HEK293 (cell line): ENCODE data around the gene DPYD.

Source experiments
- CTCF ChIA-PET: fragments of 350-600 bp; formaldehyde crosslinking; extraction: SDS; loops from one replicate; lab custom pipeline; 2021; ENCODE audit warnings: antibody characterized with exemption; lab: Yijun Ruan, JAX
- POLR2A ChIA-PET: fragments of 300-600 bp; formaldehyde crosslinking; extraction: SDS; loops from one replicate; lab custom pipeline; 2020; ENCODE audit warnings: antibody characterized with exemption, inconsistent platforms; lab: Yijun Ruan, JAX
- H3K27ac ChIP-seq: fragments of 200-500 bp; sonication (Bioruptor generic); 2 replicates; pipeline ENCODE4 v1.5.1; 2014; ENCODE audit warnings: low read depth, low read length, control low read depth, inconsistent platforms; ENCODE audit errors: extremely low read depth
- H3K36me3 ChIP-seq, 2 experiments: fragments of 200-500 bp in 1 of 2; sonication (Bioruptor generic) in 1 of 2; 1 replicate in 1 of 2; 2 replicates in 1 of 2; pipeline ENCODE4 v1.5.1; 2014 to 2017; ENCODE audit warnings: inconsistent platforms in 2 of 2, low read length in 2 of 2; ENCODE audit not compliant: control insufficient read depth in 2 of 2, insufficient read depth in 1 of 2
- H3K4me1 ChIP-seq: fragments of 200-500 bp; sonication (Bioruptor generic); 2 replicates; pipeline ENCODE4 v1.5.1; 2014; ENCODE audit warnings: mild to moderate bottlenecking, low read length, inconsistent platforms; ENCODE audit not compliant: control insufficient read depth, insufficient read depth
- H3K4me3 ChIP-seq: 2 replicates; pipeline ENCODE4 v1.5.1; 2011; ENCODE audit warnings: low read depth, mild to moderate bottlenecking, control low read depth, low read length, moderate library complexity
- H3K9me3 ChIP-seq: fragments of 200-500 bp; sonication (Bioruptor generic); 2 replicates; pipeline ENCODE4 v1.5.1; 2014; ENCODE audit warnings: low read depth, low read length, inconsistent platforms; ENCODE audit not compliant: control insufficient read depth, insufficient read depth
- GLIS2 ChIP-seq: fragments of 450-650 bp; formaldehyde crosslinking; IDR thresholded peaks from 2 replicates; pipeline ENCODE4 v1.5.1; 2016; ENCODE audit warnings: missing biosample characterization, missing genetic modification characterization
- IKZF3 ChIP-seq: fragments of 450-650 bp; IDR thresholded peaks from 2 replicates; pipeline ENCODE4 v1.5.0; 2018; ENCODE audit warnings: missing biosample characterization, mild to moderate bottlenecking, missing genetic modification characterization, moderate library complexity
- MEIS1 ChIP-seq: sonication (generic); formaldehyde crosslinking; IDR thresholded peaks from 2 replicates; pipeline ENCODE4 v1.8.1; 2022; ENCODE audit warnings: missing genetic modification reagents, mild to moderate bottlenecking, borderline replicate concordance
- ZNF132 ChIP-seq: fragments of 450-650 bp; formaldehyde crosslinking; IDR thresholded peaks from 2 replicates; pipeline ENCODE4 v1.5.1; 2017; ENCODE audit warnings: missing biosample characterization, missing genetic modification characterization, borderline replicate concordance
- ZNF133 ChIP-seq: fragments of 450-650 bp; formaldehyde crosslinking; IDR thresholded peaks from 2 replicates; pipeline ENCODE4 v1.5.1; 2016; ENCODE audit warnings: missing biosample characterization, missing genetic modification characterization
- ZNF214 ChIP-seq: fragments of 450-650 bp; formaldehyde crosslinking; IDR thresholded peaks from 2 replicates; pipeline ENCODE4 v1.5.1; 2017; ENCODE audit warnings: missing biosample characterization, mild to moderate bottlenecking, missing genetic modification characterization, borderline replicate concordance
- ZNF341 ChIP-seq: fragments of 450-650 bp; formaldehyde crosslinking; IDR thresholded peaks from 2 replicates; pipeline ENCODE4; 2016; ENCODE audit warnings: low read depth, missing biosample characterization, missing genetic modification characterization
- ZNF501 ChIP-seq: fragments of 450-650 bp; formaldehyde crosslinking; IDR thresholded peaks from 2 replicates; pipeline ENCODE4 v1.5.1; 2016; ENCODE audit warnings: missing biosample characterization, missing genetic modification characterization
- ZNF561 ChIP-seq: fragments of 450-650 bp; IDR thresholded peaks from 2 replicates; pipeline ENCODE4 v1.5.1; 2018; ENCODE audit warnings: missing biosample characterization, missing genetic modification characterization, borderline replicate concordance
- ZNF571 ChIP-seq: fragments of 450-650 bp; formaldehyde crosslinking; IDR thresholded peaks from 2 replicates; pipeline ENCODE4 v1.5.0; 2017; ENCODE audit warnings: missing biosample characterization, missing genetic modification characterization
- ZNF747 ChIP-seq: fragments of 450-650 bp; formaldehyde crosslinking; IDR thresholded peaks from 2 replicates; pipeline ENCODE4 v1.5.1; 2016; ENCODE audit warnings: missing biosample characterization, missing genetic modification characterization
- ZNF76 ChIP-seq: fragments of 450-650 bp; formaldehyde crosslinking; IDR thresholded peaks from 2 replicates; pipeline ENCODE4; 2016; ENCODE audit warnings: low read depth, missing biosample characterization, missing genetic modification characterization, borderline replicate concordance
- TF ChIP-seq, protein P1 (sequence below): fragments of 450-650 bp; formaldehyde crosslinking; conservative IDR thresholded peaks from 2 replicates; pipeline ENCODE4 v1.5.1; 2016; ENCODE audit warnings: low read depth, missing biosample characterization, missing genetic modification characterization
- TF ChIP-seq, protein P2 (sequence below): fragments of 450-650 bp; formaldehyde crosslinking; IDR thresholded peaks from 2 replicates; pipeline ENCODE4 v1.5.1; 2016; ENCODE audit warnings: missing biosample characterization, missing genetic modification characterization, borderline replicate concordance
- TF ChIP-seq, protein P3 (sequence below): fragments of 450-650 bp; formaldehyde crosslinking; IDR thresholded peaks from 2 replicates; pipeline ENCODE4 v1.5.1; 2016; ENCODE audit warnings: missing biosample characterization, missing genetic modification characterization
- TF ChIP-seq, protein P4 (sequence below): fragments of 450-650 bp; formaldehyde crosslinking; IDR thresholded peaks from 2 replicates; pipeline ENCODE4 v1.5.1; 2016; ENCODE audit warnings: missing biosample characterization, missing genetic modification characterization, borderline replicate concordance
- TF ChIP-seq, protein P5 (sequence below): IDR thresholded peaks from 2 replicates; pipeline ENCODE4 v1.6.1; 2011; ENCODE audit warnings: mild to moderate bottlenecking, low read depth, low read length, borderline replicate concordance
- TF ChIP-seq, protein P6 (sequence below): fragments of 450-650 bp; formaldehyde crosslinking; IDR thresholded peaks from 2 replicates; pipeline ENCODE4 v1.5.1; 2016; ENCODE audit warnings: missing biosample characterization, missing genetic modification characterization

Gene DPYD

DNA sequence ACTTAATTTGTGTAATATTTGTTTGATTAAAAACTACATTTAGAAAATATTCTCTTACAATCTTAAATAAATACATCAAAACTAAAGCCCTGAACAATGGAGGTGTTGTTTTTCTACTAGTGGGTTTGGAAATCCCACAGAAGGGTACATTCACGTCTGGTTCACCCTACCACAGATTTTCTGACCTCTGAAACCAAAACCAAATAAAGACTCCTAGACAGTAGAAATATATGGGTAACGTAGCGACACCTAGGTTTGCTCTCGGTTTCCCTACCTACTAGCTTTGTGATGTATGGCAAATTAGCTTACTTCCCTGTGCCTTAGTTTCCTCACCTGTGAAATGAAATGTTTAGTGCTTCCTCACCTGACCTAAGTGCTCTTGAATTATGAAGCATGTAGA, 312.6 kb downstream of the DPYD start:
- peaks cover under 1% of the 10 kb centered on the region; the same call in 1 of the 2 replicates for H3K4me1 ChIP-seq
- no peaks in the 10 kb centered on the region for H3K9me3 ChIP-seq
- no peak overlapping the region for H3K4me3 ChIP-seq
- no peaks in the 10 kb centered on the region for H3K36me3 ChIP-seq
- H3K27ac ChIP-seq = no peak overlapping the region
- TF ChIP-seq MEIS1 (CRISPR knock-in tag) (no peak), ZNF132 (no peak), ZNF133 (tag by site-specific recombination) (no peak), ZNF561 (tag by site-specific recombination) (no peak), ZNF341 (tag by site-specific recombination) (no peak), ZNF214 (no peak), ZNF76 (tag by site-specific recombination) (no peak), ZNF501 (tag by site-specific recombination) (no peak), ZNF571 (tag by site-specific recombination) (no peak), ZNF747 (tag by site-specific recombination) (no peak), GLIS2 (no peak), IKZF3 (tag by site-specific recombination) (no peak)
- TF ChIP-seq, protein P1, sequence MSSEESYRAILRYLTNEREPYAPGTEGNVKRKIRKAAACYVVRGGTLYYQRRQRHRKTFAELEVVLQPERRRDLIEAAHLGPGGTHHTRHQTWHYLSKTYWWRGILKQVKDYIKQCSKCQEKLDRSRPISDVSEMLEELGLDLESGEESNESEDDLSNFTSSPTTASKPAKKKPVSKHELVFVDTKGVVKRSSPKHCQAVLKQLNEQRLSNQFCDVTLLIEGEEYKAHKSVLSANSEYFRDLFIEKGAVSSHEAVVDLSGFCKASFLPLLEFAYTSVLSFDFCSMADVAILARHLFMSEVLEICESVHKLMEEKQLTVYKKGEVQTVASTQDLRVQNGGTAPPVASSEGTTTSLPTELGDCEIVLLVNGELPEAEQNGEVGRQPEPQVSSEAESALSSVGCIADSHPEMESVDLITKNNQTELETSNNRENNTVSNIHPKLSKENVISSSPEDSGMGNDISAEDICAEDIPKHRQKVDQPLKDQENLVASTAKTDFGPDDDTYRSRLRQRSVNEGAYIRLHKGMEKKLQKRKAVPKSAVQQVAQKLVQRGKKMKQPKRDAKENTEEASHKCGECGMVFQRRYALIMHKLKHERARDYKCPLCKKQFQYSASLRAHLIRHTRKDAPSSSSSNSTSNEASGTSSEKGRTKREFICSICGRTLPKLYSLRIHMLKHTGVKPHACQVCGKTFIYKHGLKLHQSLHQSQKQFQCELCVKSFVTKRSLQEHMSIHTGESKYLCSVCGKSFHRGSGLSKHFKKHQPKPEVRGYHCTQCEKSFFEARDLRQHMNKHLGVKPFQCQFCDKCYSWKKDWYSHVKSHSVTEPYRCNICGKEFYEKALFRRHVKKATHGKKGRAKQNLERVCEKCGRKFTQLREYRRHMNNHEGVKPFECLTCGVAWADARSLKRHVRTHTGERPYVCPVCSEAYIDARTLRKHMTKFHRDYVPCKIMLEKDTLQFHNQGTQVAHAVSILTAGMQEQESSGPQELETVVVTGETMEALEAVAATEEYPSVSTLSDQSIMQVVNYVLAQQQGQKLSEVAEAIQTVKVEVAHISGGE (tag by site-specific recombination) = no peak
- TF ChIP-seq, protein P2, sequence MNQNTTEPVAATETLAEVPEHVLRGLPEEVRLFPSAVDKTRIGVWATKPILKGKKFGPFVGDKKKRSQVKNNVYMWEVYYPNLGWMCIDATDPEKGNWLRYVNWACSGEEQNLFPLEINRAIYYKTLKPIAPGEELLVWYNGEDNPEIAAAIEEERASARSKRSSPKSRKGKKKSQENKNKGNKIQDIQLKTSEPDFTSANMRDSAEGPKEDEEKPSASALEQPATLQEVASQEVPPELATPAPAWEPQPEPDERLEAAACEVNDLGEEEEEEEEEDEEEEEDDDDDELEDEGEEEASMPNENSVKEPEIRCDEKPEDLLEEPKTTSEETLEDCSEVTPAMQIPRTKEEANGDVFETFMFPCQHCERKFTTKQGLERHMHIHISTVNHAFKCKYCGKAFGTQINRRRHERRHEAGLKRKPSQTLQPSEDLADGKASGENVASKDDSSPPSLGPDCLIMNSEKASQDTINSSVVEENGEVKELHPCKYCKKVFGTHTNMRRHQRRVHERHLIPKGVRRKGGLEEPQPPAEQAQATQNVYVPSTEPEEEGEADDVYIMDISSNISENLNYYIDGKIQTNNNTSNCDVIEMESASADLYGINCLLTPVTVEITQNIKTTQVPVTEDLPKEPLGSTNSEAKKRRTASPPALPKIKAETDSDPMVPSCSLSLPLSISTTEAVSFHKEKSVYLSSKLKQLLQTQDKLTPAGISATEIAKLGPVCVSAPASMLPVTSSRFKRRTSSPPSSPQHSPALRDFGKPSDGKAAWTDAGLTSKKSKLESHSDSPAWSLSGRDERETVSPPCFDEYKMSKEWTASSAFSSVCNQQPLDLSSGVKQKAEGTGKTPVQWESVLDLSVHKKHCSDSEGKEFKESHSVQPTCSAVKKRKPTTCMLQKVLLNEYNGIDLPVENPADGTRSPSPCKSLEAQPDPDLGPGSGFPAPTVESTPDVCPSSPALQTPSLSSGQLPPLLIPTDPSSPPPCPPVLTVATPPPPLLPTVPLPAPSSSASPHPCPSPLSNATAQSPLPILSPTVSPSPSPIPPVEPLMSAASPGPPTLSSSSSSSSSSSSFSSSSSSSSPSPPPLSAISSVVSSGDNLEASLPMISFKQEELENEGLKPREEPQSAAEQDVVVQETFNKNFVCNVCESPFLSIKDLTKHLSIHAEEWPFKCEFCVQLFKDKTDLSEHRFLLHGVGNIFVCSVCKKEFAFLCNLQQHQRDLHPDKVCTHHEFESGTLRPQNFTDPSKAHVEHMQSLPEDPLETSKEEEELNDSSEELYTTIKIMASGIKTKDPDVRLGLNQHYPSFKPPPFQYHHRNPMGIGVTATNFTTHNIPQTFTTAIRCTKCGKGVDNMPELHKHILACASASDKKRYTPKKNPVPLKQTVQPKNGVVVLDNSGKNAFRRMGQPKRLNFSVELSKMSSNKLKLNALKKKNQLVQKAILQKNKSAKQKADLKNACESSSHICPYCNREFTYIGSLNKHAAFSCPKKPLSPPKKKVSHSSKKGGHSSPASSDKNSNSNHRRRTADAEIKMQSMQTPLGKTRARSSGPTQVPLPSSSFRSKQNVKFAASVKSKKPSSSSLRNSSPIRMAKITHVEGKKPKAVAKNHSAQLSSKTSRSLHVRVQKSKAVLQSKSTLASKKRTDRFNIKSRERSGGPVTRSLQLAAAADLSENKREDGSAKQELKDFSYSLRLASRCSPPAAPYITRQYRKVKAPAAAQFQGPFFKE (tag by site-specific recombination) = no peak
- TF ChIP-seq, protein P3, sequence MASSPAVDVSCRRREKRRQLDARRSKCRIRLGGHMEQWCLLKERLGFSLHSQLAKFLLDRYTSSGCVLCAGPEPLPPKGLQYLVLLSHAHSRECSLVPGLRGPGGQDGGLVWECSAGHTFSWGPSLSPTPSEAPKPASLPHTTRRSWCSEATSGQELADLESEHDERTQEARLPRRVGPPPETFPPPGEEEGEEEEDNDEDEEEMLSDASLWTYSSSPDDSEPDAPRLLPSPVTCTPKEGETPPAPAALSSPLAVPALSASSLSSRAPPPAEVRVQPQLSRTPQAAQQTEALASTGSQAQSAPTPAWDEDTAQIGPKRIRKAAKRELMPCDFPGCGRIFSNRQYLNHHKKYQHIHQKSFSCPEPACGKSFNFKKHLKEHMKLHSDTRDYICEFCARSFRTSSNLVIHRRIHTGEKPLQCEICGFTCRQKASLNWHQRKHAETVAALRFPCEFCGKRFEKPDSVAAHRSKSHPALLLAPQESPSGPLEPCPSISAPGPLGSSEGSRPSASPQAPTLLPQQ = no peak
- TF ChIP-seq, protein P4, sequence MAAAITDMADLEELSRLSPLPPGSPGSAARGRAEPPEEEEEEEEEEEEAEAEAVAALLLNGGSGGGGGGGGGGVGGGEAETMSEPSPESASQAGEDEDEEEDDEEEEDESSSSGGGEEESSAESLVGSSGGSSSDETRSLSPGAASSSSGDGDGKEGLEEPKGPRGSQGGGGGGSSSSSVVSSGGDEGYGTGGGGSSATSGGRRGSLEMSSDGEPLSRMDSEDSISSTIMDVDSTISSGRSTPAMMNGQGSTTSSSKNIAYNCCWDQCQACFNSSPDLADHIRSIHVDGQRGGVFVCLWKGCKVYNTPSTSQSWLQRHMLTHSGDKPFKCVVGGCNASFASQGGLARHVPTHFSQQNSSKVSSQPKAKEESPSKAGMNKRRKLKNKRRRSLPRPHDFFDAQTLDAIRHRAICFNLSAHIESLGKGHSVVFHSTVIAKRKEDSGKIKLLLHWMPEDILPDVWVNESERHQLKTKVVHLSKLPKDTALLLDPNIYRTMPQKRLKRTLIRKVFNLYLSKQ (tag by site-specific recombination) = no peak
- TF ChIP-seq, protein P5, sequence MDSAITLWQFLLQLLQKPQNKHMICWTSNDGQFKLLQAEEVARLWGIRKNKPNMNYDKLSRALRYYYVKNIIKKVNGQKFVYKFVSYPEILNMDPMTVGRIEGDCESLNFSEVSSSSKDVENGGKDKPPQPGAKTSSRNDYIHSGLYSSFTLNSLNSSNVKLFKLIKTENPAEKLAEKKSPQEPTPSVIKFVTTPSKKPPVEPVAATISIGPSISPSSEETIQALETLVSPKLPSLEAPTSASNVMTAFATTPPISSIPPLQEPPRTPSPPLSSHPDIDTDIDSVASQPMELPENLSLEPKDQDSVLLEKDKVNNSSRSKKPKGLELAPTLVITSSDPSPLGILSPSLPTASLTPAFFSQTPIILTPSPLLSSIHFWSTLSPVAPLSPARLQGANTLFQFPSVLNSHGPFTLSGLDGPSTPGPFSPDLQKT = no peak
- TF ChIP-seq, protein P6, sequence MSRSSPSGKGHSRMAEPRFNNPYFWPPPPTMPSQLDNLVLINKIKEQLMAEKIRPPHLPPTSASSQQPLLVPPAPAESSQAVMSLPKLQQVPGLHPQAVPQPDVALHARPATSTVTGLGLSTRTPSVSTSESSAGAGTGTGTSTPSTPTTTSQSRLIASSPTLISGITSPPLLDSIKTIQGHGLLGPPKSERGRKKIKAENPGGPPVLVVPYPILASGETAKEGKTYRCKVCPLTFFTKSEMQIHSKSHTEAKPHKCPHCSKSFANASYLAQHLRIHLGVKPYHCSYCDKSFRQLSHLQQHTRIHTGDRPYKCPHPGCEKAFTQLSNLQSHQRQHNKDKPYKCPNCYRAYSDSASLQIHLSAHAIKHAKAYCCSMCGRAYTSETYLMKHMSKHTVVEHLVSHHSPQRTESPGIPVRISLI (tag by site-specific recombination) = no peak
- POLR2A ChIA-PET = no interaction called here
- CTCF ChIA-PET = no interaction called here
